NCI-H146 treated with DMSO at 0.1 percent for 48 hours (cell line): ENCODE measurements around the gene PDSS2.
A peak's percentile ranks its signal among the peaks of the same experiment; 100 is the strongest.

Experiments used
- DNase-seq: peaks from one replicate; lab custom pipeline; 2025; ENCODE audit not compliant: unreplicated experiment; lab: John Stamatoyannopoulos, UW

PDSS2 gene, protein sequence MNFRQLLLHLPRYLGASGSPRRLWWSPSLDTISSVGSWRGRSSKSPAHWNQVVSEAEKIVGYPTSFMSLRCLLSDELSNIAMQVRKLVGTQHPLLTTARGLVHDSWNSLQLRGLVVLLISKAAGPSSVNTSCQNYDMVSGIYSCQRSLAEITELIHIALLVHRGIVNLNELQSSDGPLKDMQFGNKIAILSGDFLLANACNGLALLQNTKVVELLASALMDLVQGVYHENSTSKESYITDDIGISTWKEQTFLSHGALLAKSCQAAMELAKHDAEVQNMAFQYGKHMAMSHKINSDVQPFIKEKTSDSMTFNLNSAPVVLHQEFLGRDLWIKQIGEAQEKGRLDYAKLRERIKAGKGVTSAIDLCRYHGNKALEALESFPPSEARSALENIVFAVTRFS

DNA sequence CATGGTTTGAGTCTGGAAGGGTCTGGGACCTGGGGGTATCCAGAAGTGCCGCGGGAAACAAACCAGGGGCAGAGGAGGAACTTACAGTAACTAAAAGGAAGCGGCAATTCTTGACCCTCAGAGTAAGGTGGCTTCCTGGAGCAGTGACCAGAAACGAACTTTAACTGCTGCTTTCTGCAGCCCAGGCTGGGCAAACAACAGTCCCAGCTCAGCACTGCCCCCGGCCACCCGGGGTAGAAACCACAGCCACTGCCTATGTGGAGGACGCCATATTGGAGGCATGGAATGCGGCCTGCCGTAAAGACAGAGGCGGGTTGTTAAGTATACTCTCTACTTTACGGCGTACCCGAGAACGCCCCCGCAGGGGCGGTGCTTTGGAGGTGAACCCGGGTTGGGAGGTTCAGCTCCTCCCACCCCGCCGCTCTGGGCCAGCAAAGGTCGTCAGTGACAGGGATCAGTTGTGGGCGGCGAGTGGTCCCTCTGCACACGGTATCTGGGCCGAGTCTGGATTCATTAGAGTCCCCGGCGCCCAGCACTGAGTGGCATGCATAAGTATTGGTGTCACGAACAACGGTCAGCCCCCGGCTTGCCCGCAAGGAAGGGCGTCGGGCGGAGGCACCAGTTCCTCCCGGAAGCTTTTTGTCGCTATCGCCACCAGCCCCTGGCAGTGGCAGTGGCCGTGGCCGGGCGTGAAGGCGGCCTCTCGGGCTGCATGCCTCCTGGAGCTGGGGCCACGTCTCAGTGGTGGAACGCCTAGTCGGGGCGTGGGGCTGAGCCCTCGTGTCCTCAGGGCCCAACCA, at the start of gene PDSS2:
TSS of gene PDSS2 (minus strand) at position 282 of the 800 bp plus-strand sequence. CDS start at position 3, 279 bp downstream.
- peak; percentile 95 for DNase-seq

GRCh38 chr6:107506145-107506544, 46.8 kb upstream of the PDSS2 start:
- no peak for DNase-seq

GRCh38 chr6:107504270-107505026, 45.1 kb upstream of the PDSS2 start:
- DNase-seq = no peak

GRCh38 chr6:107496892-107497684, 37.7 kb upstream of the PDSS2 start:
- DNase-seq = no peak

GRCh38 chr6:107495971-107496370, 36.6 kb upstream of the PDSS2 start:
- DNase-seq = no peak

DNA sequence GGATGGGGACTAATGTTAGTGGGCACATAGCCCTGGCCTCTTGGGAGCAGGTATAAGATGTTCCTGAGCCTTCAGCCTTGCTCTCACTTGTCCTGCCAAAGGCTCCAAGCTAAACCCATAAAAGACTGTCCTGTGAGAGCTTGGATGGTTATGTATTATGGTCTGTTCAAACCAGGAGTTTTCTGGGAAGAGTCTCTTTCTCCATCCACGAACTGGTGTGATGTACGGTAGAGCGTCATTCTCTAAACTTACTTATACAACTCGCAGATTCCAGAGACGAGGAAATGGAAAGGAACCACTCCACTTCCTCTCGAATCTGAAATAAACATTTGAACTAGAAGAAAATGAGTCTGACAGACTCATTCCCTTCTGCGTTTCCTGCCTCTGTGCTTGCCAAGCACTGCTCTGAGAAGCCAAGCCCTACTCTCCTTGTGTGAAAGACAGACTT, 35.9 kb upstream of the PDSS2 start:
- no peak for DNase-seq

DNA sequence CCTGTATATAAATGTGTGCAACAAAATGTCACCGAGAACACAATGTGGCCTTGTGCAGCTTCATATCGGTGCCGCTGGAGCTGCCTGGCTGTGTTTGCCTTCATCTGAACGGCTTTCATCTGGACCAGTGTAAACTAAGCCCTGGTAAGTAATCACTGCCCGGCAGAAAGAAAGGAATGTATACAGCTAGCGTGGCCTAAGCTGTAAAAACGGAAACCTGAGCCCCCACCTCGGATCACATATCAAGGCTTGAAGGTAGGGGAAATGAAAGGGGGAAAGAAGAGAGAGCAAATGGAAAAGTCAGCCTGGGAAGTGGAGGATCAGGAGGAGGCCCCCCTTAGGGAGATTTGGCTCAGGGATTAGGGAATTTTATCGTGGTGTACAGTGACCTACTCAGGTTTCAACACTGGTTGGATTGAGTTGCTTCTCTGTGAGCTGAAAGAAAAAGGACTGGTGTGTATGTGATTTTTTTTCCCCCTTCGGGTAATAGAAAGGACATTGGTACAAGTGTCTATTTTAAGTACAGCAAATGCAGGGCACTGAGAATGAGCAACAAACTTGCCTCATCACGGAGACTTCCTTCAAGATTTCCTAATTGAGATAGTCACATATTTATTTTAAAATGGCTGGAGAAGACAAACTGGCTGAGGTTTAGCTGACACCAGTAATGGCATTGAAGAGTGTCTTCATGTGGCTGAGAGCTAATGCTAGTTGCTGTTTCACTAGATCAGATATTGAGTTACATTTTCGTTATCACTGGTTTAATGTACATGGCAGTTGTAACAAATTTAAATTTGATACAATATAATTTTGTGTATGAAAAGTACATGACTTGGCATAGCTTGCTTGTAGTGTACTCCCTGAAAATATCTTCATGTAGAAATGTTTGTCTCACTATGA, 34.0 kb upstream of the PDSS2 start:
- peak; percentile 63 for DNase-seq

GRCh38 chr6:107491760-107492660, 32.6 kb upstream of the PDSS2 start:
- no peak for DNase-seq

DNA sequence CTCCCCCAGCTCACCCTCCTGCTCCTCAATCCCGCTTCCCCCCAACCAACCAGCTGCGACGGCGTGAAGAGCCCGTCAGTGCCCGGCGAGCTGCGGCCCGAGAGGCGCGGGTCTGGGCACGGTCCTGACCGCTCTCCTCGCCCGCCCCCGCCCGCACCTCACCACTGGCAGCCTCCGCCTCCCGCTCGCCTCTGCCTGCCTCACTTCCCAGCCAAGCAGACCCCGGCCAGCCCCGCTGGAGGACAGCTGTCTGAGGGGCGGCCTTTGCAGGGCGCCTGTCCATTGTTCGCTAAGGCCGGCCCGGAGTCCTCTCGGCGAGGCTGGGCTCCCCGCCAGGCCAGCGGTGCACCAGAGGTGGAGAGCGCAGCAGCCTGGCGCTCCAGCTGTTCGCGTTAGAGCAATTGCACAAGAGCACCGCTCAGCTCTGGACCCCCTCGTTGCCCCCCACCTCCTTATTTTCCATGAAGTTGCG, 31.8 kb upstream of the PDSS2 start:
- no peak for DNase-seq

GRCh38 chr6:107490566-107491137, 31.3 kb upstream of the PDSS2 start:
- DNase-seq = no peak

- DNase-seq = peak; percentile 59
Observed at GRCh38 chr6:107489636-107490565, 30.5 kb upstream of the PDSS2 start, which contains the start of gene SOBP. Gene SOBP, plus strand, starts transcription at chr6:107490117. Its CDS starts 500 bp downstream, at chr6:107490617.

DNA sequence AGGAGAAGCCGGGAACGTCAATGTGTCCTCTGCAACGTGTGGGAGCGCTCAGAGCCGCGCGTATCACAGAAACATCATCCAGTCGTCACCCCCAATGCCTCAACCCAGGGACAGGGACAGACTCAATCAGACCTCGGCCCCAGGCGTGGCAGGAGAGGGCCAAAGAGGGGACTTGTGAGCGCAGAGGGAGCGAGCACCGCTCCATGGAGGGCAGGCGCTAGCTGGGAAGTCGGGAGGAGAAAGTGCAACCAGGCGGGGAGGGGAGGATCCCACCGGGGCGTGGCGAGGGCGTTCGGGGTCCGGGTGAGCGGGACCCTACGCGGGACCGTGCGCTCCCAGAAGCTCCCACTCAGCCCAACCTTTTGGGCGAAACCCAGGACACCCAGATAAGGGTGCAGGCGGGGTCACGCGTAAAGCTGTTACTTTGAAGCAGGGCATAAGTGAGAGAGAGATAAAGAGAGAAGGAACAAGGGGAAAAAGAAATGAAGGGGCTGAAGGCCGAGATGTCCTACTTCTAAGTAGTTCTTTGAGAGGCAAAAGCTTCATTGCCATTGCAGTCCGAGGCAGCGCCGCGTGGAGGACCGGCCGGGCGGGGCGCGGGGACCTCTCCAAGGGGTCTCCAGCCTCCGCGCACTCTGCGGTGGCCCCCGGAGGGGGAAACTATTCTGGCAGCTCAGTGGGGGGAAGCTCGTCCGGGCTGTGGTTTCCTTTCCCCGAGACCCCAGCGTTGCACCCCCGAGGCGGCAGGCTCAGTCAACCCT, 29.7 kb upstream of the PDSS2 start:
- peak; percentile 27 for DNase-seq

GRCh38 chr6:107488174-107488874, 29.0 kb upstream of the PDSS2 start:
- no peak for DNase-seq

DNA sequence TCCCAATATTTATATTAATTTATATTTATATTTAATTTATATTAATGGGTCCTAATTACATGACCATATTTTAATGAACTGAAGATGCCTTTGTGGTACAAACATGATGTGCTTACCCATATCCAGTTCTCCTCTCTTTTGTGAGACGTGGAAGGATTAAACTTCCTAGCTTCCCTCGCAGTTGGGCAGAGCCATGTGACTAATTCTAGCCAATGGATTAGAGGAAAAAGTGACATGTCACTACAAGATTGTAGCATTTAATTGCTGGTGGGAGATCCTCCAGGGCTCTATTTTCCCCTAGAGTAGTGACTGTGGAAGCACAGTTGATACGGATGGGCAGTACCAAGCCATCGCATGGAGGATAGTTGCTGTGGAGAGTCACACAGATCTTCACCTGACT, 25.8 kb upstream of the PDSS2 start:
- DNase-seq = no peak

DNA sequence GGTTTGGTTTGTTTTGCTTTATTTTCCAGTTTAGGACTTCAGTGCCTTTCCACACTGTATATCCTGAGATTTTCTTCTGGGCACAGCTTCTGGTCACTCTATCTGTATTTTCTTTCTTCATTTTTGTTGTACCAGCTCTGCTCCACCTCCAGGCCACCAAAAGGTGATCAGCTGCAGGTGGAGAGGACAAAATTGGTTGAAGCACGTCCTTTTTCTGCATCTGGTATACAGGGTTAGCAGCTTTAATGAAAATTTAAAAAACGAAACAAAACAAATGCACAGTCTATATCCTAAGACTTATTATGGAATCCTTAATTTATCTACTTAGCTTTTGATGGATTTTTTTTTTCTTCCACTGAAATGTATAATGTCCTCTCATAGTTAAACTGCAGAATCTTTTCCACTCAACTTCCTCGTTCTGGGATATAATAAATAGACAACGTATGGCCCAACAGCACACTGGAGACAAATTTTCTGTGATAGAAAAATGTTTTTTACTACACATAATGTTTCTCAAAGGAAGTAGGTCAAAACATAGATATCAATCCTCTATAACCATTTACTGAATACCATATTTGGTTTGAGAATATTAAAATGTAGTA, 19.8 kb upstream of the PDSS2 start:
- DNase-seq = no peak
